Measurements from ENCODE around the gene THEM4.
"Not testable (repeated sequence)": the region's sequence is repeated elsewhere in the genome, so short reads cannot be mapped to it uniquely, and the experiment has no call there.

Gene THEM4

GRCh38 chr1:151882466-151882865 is 26.8 kb downstream of the THEM4 start:
- no peaks in the 10 kb centered on the region for H3K4me1 ChIP-seq (ENCODE audit: control insufficient read depth in 1 of 2, insufficient read depth in 2 of 2, low read length in 2 of 2)

GRCh38 chr1:151881479-151881878 is 27.8 kb downstream of the THEM4 start:
- Histone ChIP-seq H3K27ac (ENCODE audit: low read depth, low read length) (no peak overlapping the region), H3K36me3 (ENCODE audit: control insufficient read depth in 1 of 2, insufficient read depth in 2 of 2, low read length in 2 of 2) (peaks cover 0 to 11% of the 10 kb centered on the region in 2 donors), H3K9ac (ENCODE audit: low read depth in 1 of 2, low read length in 2 of 2) (no peak overlapping the region), H3K9me3 (ENCODE audit: control insufficient read depth in 1 of 2, low read length in 2 of 2) (no peaks in the 10 kb centered on the region), H3K27me3 (ENCODE audit: control insufficient read depth in 1 of 2, insufficient read depth in 2 of 2, low read length in 2 of 2) (no peaks in the 10 kb centered on the region), H3K4me1 (ENCODE audit: control insufficient read depth in 1 of 2, insufficient read depth in 2 of 2, low read length in 2 of 2) (no peaks in the 10 kb centered on the region), H3K4me3 (ENCODE audit: low read depth in 1 of 2, low read length in 2 of 2) (no peak overlapping the region)

More at GRCh38 chr1:151882466-151882865, 26.8 kb downstream of the THEM4 start:
- Histone ChIP-seq H3K9ac (ENCODE audit: low read depth in 1 of 2, low read length in 2 of 2) (no peak overlapping the region), H3K27me3 (ENCODE audit: control insufficient read depth in 1 of 2, insufficient read depth in 2 of 2, low read length in 2 of 2) (no peaks in the 10 kb centered on the region), H3K36me3 (ENCODE audit: control insufficient read depth in 1 of 2, insufficient read depth in 2 of 2, low read length in 2 of 2) (peaks cover 0 to 7% of the 10 kb centered on the region in 2 donors), H3K9me3 (ENCODE audit: control insufficient read depth in 1 of 2, low read length in 2 of 2) (peaks cover 0 to 4% of the 10 kb centered on the region in 2 donors), H3K4me3 (ENCODE audit: low read depth in 1 of 2, low read length in 2 of 2) (no peak overlapping the region), H3K27ac (ENCODE audit: low read depth, low read length) (no peak overlapping the region)

DNA sequence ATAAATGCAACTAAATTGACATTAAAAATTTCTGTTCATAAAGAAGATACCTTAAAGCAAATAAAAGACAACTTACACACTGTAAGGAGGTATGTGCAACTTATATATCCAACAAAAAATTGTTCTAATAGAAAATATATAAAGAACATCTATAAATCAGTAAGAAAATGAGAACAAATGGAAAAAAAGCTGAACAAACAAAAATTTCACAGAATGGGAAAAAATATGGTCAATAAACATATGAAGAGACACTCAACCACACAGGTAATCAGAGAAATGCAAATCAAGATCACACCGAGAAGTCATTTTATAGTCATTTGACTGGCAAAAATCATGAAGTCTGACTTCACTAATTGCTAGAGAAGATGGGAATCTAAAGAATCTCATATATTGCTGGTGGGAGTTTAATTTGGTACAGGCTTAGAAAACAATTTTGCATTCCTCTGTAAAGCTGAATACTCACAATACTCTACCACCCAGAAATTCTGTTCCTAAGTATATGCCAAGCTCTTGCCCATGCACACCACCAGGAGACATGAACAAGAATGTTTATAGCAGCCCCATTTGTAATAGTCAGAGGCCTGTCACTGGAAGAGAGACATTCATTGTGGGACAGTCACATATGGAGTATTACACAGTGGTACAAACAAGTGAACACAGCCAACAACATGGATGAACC is 33.8 kb downstream of the THEM4 start:
- no peaks in the 10 kb centered on the region for H3K9me3 ChIP-seq (ENCODE audit: control insufficient read depth in 1 of 2, low read length in 2 of 2)
- H3K36me3 ChIP-seq (ENCODE audit: control insufficient read depth in 1 of 2, insufficient read depth in 2 of 2, low read length in 2 of 2): peaks cover 0 to 8% of the 10 kb centered on the region in 2 donors
- H3K4me1 ChIP-seq (ENCODE audit: control insufficient read depth in 1 of 2, insufficient read depth in 2 of 2, low read length in 2 of 2): no peaks in the 10 kb centered on the region
- no peak overlapping the region for H3K9ac ChIP-seq (ENCODE audit: low read depth in 1 of 2, low read length in 2 of 2)
- no peak overlapping the region for H3K27ac ChIP-seq (ENCODE audit: low read depth, low read length)
- no peak overlapping the region for H3K4me3 ChIP-seq (ENCODE audit: low read depth in 1 of 2, low read length in 2 of 2)
- H3K27me3 ChIP-seq (ENCODE audit: control insufficient read depth in 1 of 2, insufficient read depth in 2 of 2, low read length in 2 of 2): no peaks in the 10 kb centered on the region

DNA sequence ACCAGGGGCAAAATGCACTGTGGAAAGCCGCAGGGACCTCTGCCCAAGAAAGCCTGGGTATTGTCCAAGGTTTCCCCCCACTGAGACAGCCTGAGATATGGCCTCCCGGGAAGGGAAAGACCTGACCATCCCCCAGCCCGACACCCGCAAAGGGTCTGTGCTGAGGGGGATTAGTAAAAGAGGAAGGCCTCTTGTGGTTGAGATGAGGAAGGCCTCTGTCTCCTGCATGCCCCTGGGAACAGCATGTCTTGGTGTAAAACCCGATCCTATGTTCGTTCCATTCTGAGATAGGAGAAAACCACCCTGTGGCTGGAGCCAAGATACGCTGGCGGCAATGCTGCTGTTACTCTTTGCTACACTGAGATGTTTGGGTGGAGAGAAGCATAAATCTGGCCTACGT is 36.5 kb downstream of the THEM4 start:
- not testable (repeated sequence) for H3K9ac ChIP-seq (ENCODE audit: low read depth in 1 of 2, low read length in 2 of 2); H3K27me3 ChIP-seq (ENCODE audit: control insufficient read depth in 1 of 2, insufficient read depth in 2 of 2, low read length in 2 of 2); H3K27ac ChIP-seq (ENCODE audit: low read depth, low read length); H3K9me3 ChIP-seq (ENCODE audit: control insufficient read depth in 1 of 2, low read length in 2 of 2); H3K4me3 ChIP-seq (ENCODE audit: low read depth in 1 of 2, low read length in 2 of 2); H3K36me3 ChIP-seq (ENCODE audit: control insufficient read depth in 1 of 2, insufficient read depth in 2 of 2, low read length in 2 of 2); H3K4me1 ChIP-seq (ENCODE audit: control insufficient read depth in 1 of 2, insufficient read depth in 2 of 2, low read length in 2 of 2)

DNA sequence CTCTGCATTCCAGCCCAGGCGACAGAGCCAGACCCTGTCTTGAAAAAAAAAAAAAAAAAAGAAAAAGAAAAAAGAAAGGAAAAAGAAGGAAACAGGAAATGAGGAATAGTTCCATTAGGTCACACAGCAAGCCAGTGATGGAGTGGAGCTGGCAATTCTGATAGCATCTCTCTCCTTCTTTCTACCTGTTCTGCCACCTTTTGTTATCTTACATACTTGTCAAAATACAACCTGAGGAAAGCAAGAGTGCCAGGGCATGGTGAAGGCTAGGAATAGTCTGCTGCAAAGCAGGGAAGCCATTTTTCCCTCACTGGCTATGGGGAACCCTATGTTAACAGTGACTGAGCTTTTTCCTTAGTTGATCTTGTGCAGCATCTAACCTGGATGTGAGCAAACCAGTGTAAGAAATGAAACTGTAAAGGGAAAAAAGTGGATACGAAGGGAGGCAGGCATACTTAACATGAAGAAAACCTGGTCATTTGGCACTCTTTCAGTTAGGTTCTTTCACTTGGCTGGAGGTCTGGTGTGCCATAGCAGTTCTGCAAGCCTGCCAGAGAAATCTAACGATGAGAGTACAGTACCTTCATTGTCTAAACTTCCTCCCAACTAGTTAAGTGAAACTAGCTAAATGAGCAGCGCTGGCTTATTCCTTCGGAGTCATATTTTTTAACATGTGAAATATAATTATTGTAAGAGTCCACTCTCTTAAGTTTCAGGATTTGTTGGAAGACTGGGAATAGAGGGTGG is 37.9 kb downstream of the THEM4 start:
- Histone ChIP-seq H3K27me3 (ENCODE audit: control insufficient read depth in 1 of 2, insufficient read depth in 2 of 2, low read length in 2 of 2) (no peaks in the 10 kb centered on the region), H3K9me3 (ENCODE audit: control insufficient read depth in 1 of 2, low read length in 2 of 2) (no peaks in the 10 kb centered on the region), H3K4me1 (ENCODE audit: control insufficient read depth in 1 of 2, insufficient read depth in 2 of 2, low read length in 2 of 2) (no peaks in the 10 kb centered on the region), H3K36me3 (ENCODE audit: control insufficient read depth in 1 of 2, insufficient read depth in 2 of 2, low read length in 2 of 2) (peaks cover 0 to 4% of the 10 kb centered on the region in 2 donors), H3K4me3 (ENCODE audit: low read depth in 1 of 2, low read length in 2 of 2) (no peak overlapping the region), H3K9ac (ENCODE audit: low read depth in 1 of 2, low read length in 2 of 2) (no peak overlapping the region), H3K27ac (ENCODE audit: low read depth, low read length) (no peak overlapping the region)

DNA sequence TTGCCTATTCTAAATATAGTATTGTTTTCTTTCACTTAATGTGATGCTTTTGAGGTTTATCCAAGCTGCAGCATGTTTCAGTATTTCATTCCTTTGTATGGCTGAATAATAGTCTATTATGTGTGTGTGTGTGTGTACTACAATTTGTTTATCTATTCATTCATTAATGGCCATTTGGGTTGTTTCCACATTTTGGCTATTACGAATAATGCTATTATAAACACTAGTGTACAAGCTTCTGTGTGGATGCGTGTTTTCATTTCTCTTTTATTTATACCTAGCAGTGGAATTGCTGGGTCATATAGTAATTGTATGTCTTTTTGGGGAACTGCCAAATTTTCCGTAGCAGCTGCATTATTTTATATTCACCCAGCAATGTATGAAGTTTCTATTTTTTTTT is 40.8 kb downstream of the THEM4 start:
- no peak overlapping the region for H3K27ac ChIP-seq (ENCODE audit: low read depth, low read length)
- peaks cover 0 to under 1% of the 10 kb centered on the region in 2 donors for H3K36me3 ChIP-seq (ENCODE audit: control insufficient read depth in 1 of 2, insufficient read depth in 2 of 2, low read length in 2 of 2)
- H3K4me3 ChIP-seq (ENCODE audit: low read depth in 1 of 2, low read length in 2 of 2): no peak overlapping the region
- no peaks in the 10 kb centered on the region for H3K27me3 ChIP-seq (ENCODE audit: control insufficient read depth in 1 of 2, insufficient read depth in 2 of 2, low read length in 2 of 2)
- no peak overlapping the region for H3K9ac ChIP-seq (ENCODE audit: low read depth in 1 of 2, low read length in 2 of 2)
- no peaks in the 10 kb centered on the region for H3K4me1 ChIP-seq (ENCODE audit: control insufficient read depth in 1 of 2, insufficient read depth in 2 of 2, low read length in 2 of 2)
- no peaks in the 10 kb centered on the region for H3K9me3 ChIP-seq (ENCODE audit: control insufficient read depth in 1 of 2, low read length in 2 of 2)

- Histone ChIP-seq H3K4me3 (ENCODE audit: low read depth in 1 of 2, low read length in 2 of 2) (no peak overlapping the region), H3K27me3 (ENCODE audit: control insufficient read depth in 1 of 2, insufficient read depth in 2 of 2, low read length in 2 of 2) (no peaks in the 10 kb centered on the region), H3K9me3 (ENCODE audit: control insufficient read depth in 1 of 2, low read length in 2 of 2) (no peaks in the 10 kb centered on the region), H3K4me1 (ENCODE audit: control insufficient read depth in 1 of 2, insufficient read depth in 2 of 2, low read length in 2 of 2) (no peaks in the 10 kb centered on the region), H3K9ac (ENCODE audit: low read depth in 1 of 2, low read length in 2 of 2) (no peak overlapping the region), H3K27ac (ENCODE audit: low read depth, low read length) (no peak overlapping the region), H3K36me3 (ENCODE audit: control insufficient read depth in 1 of 2, insufficient read depth in 2 of 2, low read length in 2 of 2) (no peaks in the 10 kb centered on the region)
Measured at GRCh38 chr1:151867765-151868411, 41.4 kb downstream of the THEM4 start.

DNA sequence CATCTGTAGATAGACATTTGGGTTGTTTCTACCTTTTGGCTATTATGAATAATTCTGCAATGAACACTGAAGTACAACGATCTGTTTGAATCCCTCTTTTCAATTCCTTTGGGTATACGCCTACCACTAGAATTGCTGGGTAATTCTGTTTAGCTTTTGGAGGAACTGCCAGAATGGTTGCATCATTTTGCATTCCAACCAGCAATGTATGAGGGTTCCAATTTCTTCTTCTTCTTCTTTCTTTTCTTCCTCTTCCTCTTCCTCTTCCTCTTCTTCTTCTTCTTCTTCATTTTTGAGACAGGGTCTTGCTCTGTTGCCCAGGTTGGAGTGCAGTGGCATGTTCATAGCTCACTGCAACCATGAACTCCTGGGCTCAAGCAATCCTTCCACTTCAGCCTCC is 42.0 kb downstream of the THEM4 start:
- H3K9ac ChIP-seq (ENCODE audit: low read depth in 1 of 2, low read length in 2 of 2): no peak overlapping the region
- no peaks in the 10 kb centered on the region for H3K9me3 ChIP-seq (ENCODE audit: control insufficient read depth in 1 of 2, low read length in 2 of 2)
- no peaks in the 10 kb centered on the region for H3K4me1 ChIP-seq (ENCODE audit: control insufficient read depth in 1 of 2, insufficient read depth in 2 of 2, low read length in 2 of 2)
- H3K36me3 ChIP-seq (ENCODE audit: control insufficient read depth in 1 of 2, insufficient read depth in 2 of 2, low read length in 2 of 2): no peaks in the 10 kb centered on the region
- H3K4me3 ChIP-seq (ENCODE audit: low read depth in 1 of 2, low read length in 2 of 2): no peak overlapping the region
- H3K27ac ChIP-seq (ENCODE audit: low read depth, low read length): no peak overlapping the region
- H3K27me3 ChIP-seq (ENCODE audit: control insufficient read depth in 1 of 2, insufficient read depth in 2 of 2, low read length in 2 of 2): no peaks in the 10 kb centered on the region

GRCh38 chr1:151864411-151864810 is 44.9 kb downstream of the THEM4 start:
- H3K27ac ChIP-seq (ENCODE audit: low read depth, low read length): no peak overlapping the region
- no peaks in the 10 kb centered on the region for H3K9me3 ChIP-seq (ENCODE audit: control insufficient read depth in 1 of 2, low read length in 2 of 2)
- H3K27me3 ChIP-seq (ENCODE audit: control insufficient read depth in 1 of 2, insufficient read depth in 2 of 2, low read length in 2 of 2): no peaks in the 10 kb centered on the region
- no peaks in the 10 kb centered on the region for H3K4me1 ChIP-seq (ENCODE audit: control insufficient read depth in 1 of 2, insufficient read depth in 2 of 2, low read length in 2 of 2)
- H3K36me3 ChIP-seq (ENCODE audit: control insufficient read depth in 1 of 2, insufficient read depth in 2 of 2, low read length in 2 of 2): no peaks in the 10 kb centered on the region
- no peak overlapping the region for H3K4me3 ChIP-seq (ENCODE audit: low read depth in 1 of 2, low read length in 2 of 2)
- no peak overlapping the region for H3K9ac ChIP-seq (ENCODE audit: low read depth in 1 of 2, low read length in 2 of 2)

DNA sequence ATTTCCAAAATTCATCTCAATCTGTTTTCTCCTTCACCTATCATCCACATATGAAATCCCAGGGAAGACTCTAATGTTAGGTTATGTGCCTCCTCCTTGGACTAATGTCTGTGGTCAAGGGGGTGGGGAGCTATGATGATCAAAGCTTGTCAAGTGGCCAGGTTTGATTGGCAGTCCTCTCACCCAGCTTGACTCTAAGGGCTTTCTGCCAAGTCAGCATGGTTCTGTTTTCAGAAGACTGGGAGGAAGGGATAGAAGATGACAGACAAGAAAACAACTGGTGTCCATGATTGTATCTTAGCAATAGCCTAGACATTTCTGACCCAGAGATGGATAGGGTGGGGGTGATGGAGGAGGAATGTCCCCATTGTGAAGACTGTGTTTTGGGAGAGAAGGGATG is 46.7 kb downstream of the THEM4 start:
- no peak overlapping the region for H3K27ac ChIP-seq (ENCODE audit: low read depth, low read length)
- no peaks in the 10 kb centered on the region for H3K4me1 ChIP-seq (ENCODE audit: control insufficient read depth in 1 of 2, insufficient read depth in 2 of 2, low read length in 2 of 2)
- H3K4me3 ChIP-seq (ENCODE audit: low read depth in 1 of 2, low read length in 2 of 2): no peak overlapping the region
- no peaks in the 10 kb centered on the region for H3K36me3 ChIP-seq (ENCODE audit: control insufficient read depth in 1 of 2, insufficient read depth in 2 of 2, low read length in 2 of 2)
- H3K9me3 ChIP-seq (ENCODE audit: control insufficient read depth in 1 of 2, low read length in 2 of 2): no peaks in the 10 kb centered on the region
- no peak overlapping the region for H3K9ac ChIP-seq (ENCODE audit: low read depth in 1 of 2, low read length in 2 of 2)
- no peaks in the 10 kb centered on the region for H3K27me3 ChIP-seq (ENCODE audit: control insufficient read depth in 1 of 2, insufficient read depth in 2 of 2, low read length in 2 of 2)
